ENCODE measurements around the gene ZDHHC20.

Gene ZDHHC20

DNA sequence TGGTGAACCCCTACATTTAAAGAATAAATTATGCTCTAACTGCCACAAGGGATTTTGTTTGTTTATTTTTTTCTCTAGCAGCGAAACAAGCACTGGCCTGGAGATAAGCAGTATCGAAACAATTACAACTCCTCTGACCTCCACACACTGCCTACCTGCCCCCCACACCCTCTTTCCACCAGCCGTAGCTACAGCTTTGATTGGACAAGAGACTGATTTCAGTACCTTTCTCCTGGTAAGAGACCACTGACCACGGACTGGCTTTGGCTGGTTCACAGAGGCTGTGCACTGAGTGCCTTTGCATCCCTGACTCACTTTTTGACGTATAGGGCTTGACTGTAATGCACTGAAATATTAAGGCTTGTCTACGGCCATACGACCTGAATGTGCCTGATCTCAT, 7.4 kb upstream of the ZDHHC20 start:
- H3K9ac ChIP-seq (ENCODE audit: low read length): no peak overlapping the region
- H3K27me3 ChIP-seq (ENCODE audit: control insufficient read depth in 1 of 2, insufficient read depth in 2 of 2, low read length in 2 of 2): no peaks in the 10 kb centered on the region
- H3K9me3 ChIP-seq (ENCODE audit: low read length): no peaks in the 10 kb centered on the region
- H3K27ac ChIP-seq (ENCODE audit: low read depth, low read length): no peak overlapping the region
- no peak overlapping the region for H3K4me3 ChIP-seq (ENCODE audit: low read depth in 1 of 2, low read length in 2 of 2)
- no peaks in the 10 kb centered on the region for H3K4me1 ChIP-seq (ENCODE audit: insufficient read depth, low read length)
- no peaks in the 10 kb centered on the region for H3K36me3 ChIP-seq (ENCODE audit: insufficient read depth, low read length)

DNA sequence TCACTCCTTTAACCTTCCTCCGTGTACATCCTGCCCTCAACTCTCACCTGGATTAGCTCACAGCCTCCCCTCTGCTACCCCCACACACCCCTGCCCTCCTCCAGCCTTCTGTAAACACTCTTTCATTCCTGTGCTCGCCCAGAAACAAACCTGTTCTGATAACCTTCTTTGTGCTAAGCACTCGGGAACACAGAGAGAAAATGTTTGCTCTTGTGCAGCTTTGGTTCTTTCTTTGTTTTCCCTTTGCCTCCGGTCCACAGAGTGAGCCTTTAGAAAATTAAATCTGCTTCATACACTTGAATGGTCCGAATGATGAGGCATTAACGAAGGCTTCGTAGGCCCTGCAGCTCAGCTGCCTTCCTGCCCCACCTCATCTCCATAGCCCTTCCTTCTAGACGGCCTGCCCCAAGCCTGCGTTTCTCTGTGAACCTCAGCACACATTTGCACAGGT, 6.6 kb upstream of the ZDHHC20 start:
- Histone ChIP-seq H3K27me3 (ENCODE audit: control insufficient read depth in 1 of 2, insufficient read depth in 2 of 2, low read length in 2 of 2) (no peaks in the 10 kb centered on the region), H3K9me3 (ENCODE audit: low read length) (no peaks in the 10 kb centered on the region), H3K4me1 (ENCODE audit: insufficient read depth, low read length) (no peaks in the 10 kb centered on the region), H3K36me3 (ENCODE audit: insufficient read depth, low read length) (no peaks in the 10 kb centered on the region), H3K27ac (ENCODE audit: low read depth, low read length) (no peak overlapping the region), H3K9ac (ENCODE audit: low read length) (no peak overlapping the region), H3K4me3 (ENCODE audit: low read depth in 1 of 2, low read length in 2 of 2) (no peak overlapping the region)

- H3K36me3 ChIP-seq (ENCODE audit: insufficient read depth, low read length): no peaks in the 10 kb centered on the region
Observed at GRCh38 chr13:21463424-21463823, 4.3 kb upstream of the ZDHHC20 start.

DNA sequence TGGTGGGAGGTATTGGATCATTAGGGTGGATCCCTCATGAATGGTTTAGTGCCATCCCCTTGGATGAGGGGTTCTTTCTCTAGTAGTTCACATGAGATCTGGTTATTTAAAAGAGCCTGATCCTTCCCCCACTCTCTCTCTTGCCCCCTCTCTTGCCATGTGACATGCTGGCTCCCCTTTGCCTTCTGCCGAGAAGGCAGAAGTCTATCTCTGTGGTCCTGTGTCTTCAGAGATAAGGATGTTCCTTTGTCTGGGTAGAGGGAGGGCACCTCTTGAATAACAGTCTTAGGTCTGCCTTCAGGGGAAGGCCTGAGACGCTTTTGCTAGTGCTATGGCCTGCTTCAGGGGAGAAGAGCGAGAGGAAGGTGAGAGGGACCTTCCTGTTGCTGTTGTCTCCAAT, 2.0 kb upstream of the ZDHHC20 start:
- no peaks in the 10 kb centered on the region for H3K27me3 ChIP-seq (ENCODE audit: control insufficient read depth in 1 of 2, insufficient read depth in 2 of 2, low read length in 2 of 2)
- no peak overlapping the region for H3K4me3 ChIP-seq (ENCODE audit: low read depth in 1 of 2, low read length in 2 of 2)
- peaks cover 8% of the 10 kb centered on the region for H3K4me1 ChIP-seq (ENCODE audit: insufficient read depth, low read length)
- H3K36me3 ChIP-seq (ENCODE audit: insufficient read depth, low read length): no peaks in the 10 kb centered on the region
- H3K9me3 ChIP-seq (ENCODE audit: low read length): no peaks in the 10 kb centered on the region
- H3K9ac ChIP-seq (ENCODE audit: low read length): no peak overlapping the region
- no peak overlapping the region for H3K27ac ChIP-seq (ENCODE audit: low read depth, low read length)

More at GRCh38 chr13:21463424-21463823, 4.3 kb upstream of the ZDHHC20 start:
- no peak overlapping the region for H3K9ac ChIP-seq (ENCODE audit: low read length)
- no peaks in the 10 kb centered on the region for H3K4me1 ChIP-seq (ENCODE audit: insufficient read depth, low read length)
- no peak overlapping the region for H3K4me3 ChIP-seq (ENCODE audit: low read depth in 1 of 2, low read length in 2 of 2)
- no peaks in the 10 kb centered on the region for H3K27me3 ChIP-seq (ENCODE audit: control insufficient read depth in 1 of 2, insufficient read depth in 2 of 2, low read length in 2 of 2)
- no peak overlapping the region for H3K27ac ChIP-seq (ENCODE audit: low read depth, low read length)
- H3K9me3 ChIP-seq (ENCODE audit: low read length): no peaks in the 10 kb centered on the region

- H3K27ac ChIP-seq (ENCODE audit: low read depth, low read length): peak overlapping the region; percentile 92
- H3K27me3 ChIP-seq (ENCODE audit: control insufficient read depth in 1 of 2, insufficient read depth in 2 of 2, low read length in 2 of 2): no peaks in the 10 kb centered on the region
- H3K4me3 ChIP-seq (ENCODE audit: low read depth in 1 of 2, low read length in 2 of 2): peak overlapping the region; percentile 82 to 89
- H3K4me1 ChIP-seq (ENCODE audit: insufficient read depth, low read length): peaks cover 8% of the 10 kb centered on the region
- H3K36me3 ChIP-seq (ENCODE audit: insufficient read depth, low read length): no peaks in the 10 kb centered on the region
- peak overlapping the region; percentile 80 for H3K9ac ChIP-seq (ENCODE audit: low read length)
- no peaks in the 10 kb centered on the region for H3K9me3 ChIP-seq (ENCODE audit: low read length)
Observed at GRCh38 chr13:21458451-21458812, 671 bp downstream of the ZDHHC20 start.

- Histone ChIP-seq H3K36me3 (ENCODE audit: insufficient read depth, low read length) (no peaks in the 10 kb centered on the region), H3K9me3 (ENCODE audit: low read length) (no peaks in the 10 kb centered on the region), H3K4me3 (ENCODE audit: low read depth in 1 of 2, low read length in 2 of 2) (no peak overlapping the region), H3K4me1 (ENCODE audit: insufficient read depth, low read length) (peaks cover 8% of the 10 kb centered on the region), H3K27me3 (ENCODE audit: control insufficient read depth in 1 of 2, insufficient read depth in 2 of 2, low read length in 2 of 2) (no peaks in the 10 kb centered on the region), H3K27ac (ENCODE audit: low read depth, low read length) (no peak overlapping the region), H3K9ac (ENCODE audit: low read length) (no peak overlapping the region)
Observed at GRCh38 chr13:21453387-21454081, 5.6 kb downstream of the ZDHHC20 start.

DNA sequence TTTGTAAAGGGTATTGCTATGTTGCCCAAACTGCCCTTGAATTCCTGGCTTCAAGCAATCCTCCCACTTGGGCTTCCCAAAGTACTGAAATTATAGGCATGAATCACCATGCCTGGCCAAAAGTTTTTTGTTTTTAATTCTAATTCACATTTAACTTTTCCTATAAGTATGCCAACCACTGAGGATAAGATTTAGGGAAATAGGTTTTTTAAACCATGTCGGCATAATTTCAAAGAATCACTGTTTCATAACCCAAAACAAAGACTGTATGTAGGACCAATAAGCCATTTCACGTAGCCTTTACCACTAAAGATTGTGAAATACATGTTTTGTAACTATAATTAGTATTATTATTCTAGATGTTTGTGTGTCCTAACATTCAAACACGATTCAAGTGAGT, 8.2 kb downstream of the ZDHHC20 start:
- Histone ChIP-seq H3K9ac (ENCODE audit: low read length) (no peak overlapping the region), H3K36me3 (ENCODE audit: insufficient read depth, low read length) (no peaks in the 10 kb centered on the region), H3K4me3 (ENCODE audit: low read depth in 1 of 2, low read length in 2 of 2) (no peak overlapping the region), H3K27ac (ENCODE audit: low read depth, low read length) (no peak overlapping the region), H3K27me3 (ENCODE audit: control insufficient read depth in 1 of 2, insufficient read depth in 2 of 2, low read length in 2 of 2) (no peaks in the 10 kb centered on the region), H3K4me1 (ENCODE audit: insufficient read depth, low read length) (no peaks in the 10 kb centered on the region), H3K9me3 (ENCODE audit: low read length) (no peaks in the 10 kb centered on the region)

DNA sequence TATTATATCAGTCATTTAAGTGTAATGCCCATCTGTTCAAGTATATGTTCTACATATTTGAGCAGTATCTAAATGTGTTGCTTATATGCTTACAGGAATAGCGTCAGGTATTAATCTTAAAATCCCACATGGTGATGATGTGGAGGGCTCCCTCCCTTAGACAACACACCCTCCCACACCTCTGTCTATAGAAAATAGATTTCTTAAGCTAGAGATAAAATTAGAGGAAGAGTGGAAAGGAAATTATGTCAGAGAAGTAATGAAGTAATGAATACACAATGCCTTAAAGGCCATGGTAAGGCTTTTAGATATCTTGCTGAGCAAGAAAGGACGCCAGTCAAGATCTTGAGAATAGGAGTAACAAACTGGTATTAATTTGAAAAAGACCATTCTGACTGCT, 12.4 kb downstream of the ZDHHC20 start:
- Histone ChIP-seq H3K4me3 (ENCODE audit: low read depth in 1 of 2, low read length in 2 of 2) (no peak overlapping the region), H3K27me3 (ENCODE audit: control insufficient read depth in 1 of 2, insufficient read depth in 2 of 2, low read length in 2 of 2) (no peaks in the 10 kb centered on the region), H3K4me1 (ENCODE audit: insufficient read depth, low read length) (no peaks in the 10 kb centered on the region), H3K36me3 (ENCODE audit: insufficient read depth, low read length) (no peaks in the 10 kb centered on the region), H3K9me3 (ENCODE audit: low read length) (no peaks in the 10 kb centered on the region), H3K27ac (ENCODE audit: low read depth, low read length) (no peak overlapping the region), H3K9ac (ENCODE audit: low read length) (no peak overlapping the region)

- H3K9me3 ChIP-seq (ENCODE audit: low read length): no peaks in the 10 kb centered on the region
Observed at GRCh38 chr13:21445759-21446158, 13.3 kb downstream of the ZDHHC20 start.

GRCh38 chr13:21443171-21443570, 15.9 kb downstream of the ZDHHC20 start:
- Histone ChIP-seq H3K4me3 (ENCODE audit: low read depth in 1 of 2, low read length in 2 of 2) (no peak overlapping the region), H3K36me3 (ENCODE audit: insufficient read depth, low read length) (no peaks in the 10 kb centered on the region), H3K9me3 (ENCODE audit: low read length) (no peaks in the 10 kb centered on the region), H3K27me3 (ENCODE audit: control insufficient read depth in 1 of 2, insufficient read depth in 2 of 2, low read length in 2 of 2) (no peaks in the 10 kb centered on the region), H3K9ac (ENCODE audit: low read length) (no peak overlapping the region), H3K4me1 (ENCODE audit: insufficient read depth, low read length) (no peaks in the 10 kb centered on the region), H3K27ac (ENCODE audit: low read depth, low read length) (no peak overlapping the region)

More at GRCh38 chr13:21445759-21446158, 13.3 kb downstream of the ZDHHC20 start:
- H3K27me3 ChIP-seq (ENCODE audit: control insufficient read depth in 1 of 2, insufficient read depth in 2 of 2, low read length in 2 of 2): no peaks in the 10 kb centered on the region
- no peaks in the 10 kb centered on the region for H3K4me1 ChIP-seq (ENCODE audit: insufficient read depth, low read length)
- H3K9ac ChIP-seq (ENCODE audit: low read length): no peak overlapping the region
- no peaks in the 10 kb centered on the region for H3K36me3 ChIP-seq (ENCODE audit: insufficient read depth, low read length)
- H3K27ac ChIP-seq (ENCODE audit: low read depth, low read length): no peak overlapping the region
- H3K4me3 ChIP-seq (ENCODE audit: low read depth in 1 of 2, low read length in 2 of 2): no peak overlapping the region

DNA sequence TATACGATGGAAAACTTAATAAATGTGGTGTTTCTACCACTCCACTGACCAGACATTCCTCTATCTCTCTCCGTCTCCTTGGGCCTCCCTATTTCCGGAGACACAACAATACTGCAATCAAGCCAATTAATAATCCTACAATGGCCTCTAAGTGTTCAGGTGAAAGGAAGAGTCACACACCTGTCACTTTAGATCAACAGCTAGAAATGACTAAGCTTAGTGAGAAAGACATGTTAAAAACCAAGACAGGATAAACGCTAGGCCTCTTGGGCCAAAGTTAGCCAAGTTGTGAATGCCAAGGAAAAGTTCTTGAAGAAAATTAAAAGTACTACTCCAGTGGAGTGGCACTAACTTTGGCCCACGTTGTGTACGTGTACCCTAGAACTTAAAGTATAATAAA, 22.5 kb downstream of the ZDHHC20 start:
- Histone ChIP-seq H3K36me3 (ENCODE audit: insufficient read depth, low read length) (no peaks in the 10 kb centered on the region), H3K27ac (ENCODE audit: low read depth, low read length) (no peak overlapping the region), H3K9ac (ENCODE audit: low read length) (no peak overlapping the region), H3K4me1 (ENCODE audit: insufficient read depth, low read length) (no peaks in the 10 kb centered on the region), H3K4me3 (ENCODE audit: low read depth in 1 of 2, low read length in 2 of 2) (no peak overlapping the region), H3K27me3 (ENCODE audit: control insufficient read depth in 1 of 2, insufficient read depth in 2 of 2, low read length in 2 of 2) (no peaks in the 10 kb centered on the region), H3K9me3 (ENCODE audit: low read length) (no peaks in the 10 kb centered on the region)

DNA sequence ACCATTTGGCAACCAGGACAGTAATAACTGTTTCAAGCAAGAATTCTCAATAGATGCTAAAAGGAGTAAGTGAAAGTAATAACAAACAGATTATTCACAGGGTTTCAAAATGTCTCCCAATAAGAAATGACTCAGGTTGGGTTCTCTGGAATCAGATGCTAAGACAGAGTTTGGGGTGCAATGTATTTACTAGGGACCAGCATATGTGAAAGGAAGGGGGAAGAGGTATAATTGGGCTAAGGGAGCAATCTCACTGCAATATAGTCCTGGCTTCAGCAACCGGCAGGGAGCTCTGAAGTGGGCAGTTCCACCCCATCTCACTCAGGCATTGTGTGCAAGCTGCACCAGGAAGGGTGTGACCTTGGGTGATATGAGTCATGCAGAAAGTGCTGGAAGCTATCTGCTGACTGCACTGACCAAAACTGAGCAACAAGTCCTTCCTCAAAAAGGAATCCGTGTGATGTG, 23.4 kb downstream of the ZDHHC20 start:
- Histone ChIP-seq H3K27ac (ENCODE audit: low read depth, low read length) (no peak overlapping the region), H3K4me3 (ENCODE audit: low read depth in 1 of 2, low read length in 2 of 2) (no peak overlapping the region), H3K36me3 (ENCODE audit: insufficient read depth, low read length) (no peaks in the 10 kb centered on the region), H3K27me3 (ENCODE audit: control insufficient read depth in 1 of 2, insufficient read depth in 2 of 2, low read length in 2 of 2) (no peaks in the 10 kb centered on the region), H3K9me3 (ENCODE audit: low read length) (no peaks in the 10 kb centered on the region), H3K9ac (ENCODE audit: low read length) (no peak overlapping the region), H3K4me1 (ENCODE audit: insufficient read depth, low read length) (no peaks in the 10 kb centered on the region)
